Endothelial cell of umbilical vein (primary cell): ENCODE results near the gene ZYX.

Experiments
- CTCF ChIP-seq, 2 donors: IDR thresholded peaks; 1 replicate in 1 of 2; 2 replicates in 1 of 2; pipeline ENCODE4 v1.5.1; 2011; ENCODE audit warnings: low read length in 2 of 2, mild to moderate bottlenecking in 2 of 2, moderate library complexity in 2 of 2, control low read depth in 1 of 2, inconsistent platforms in 1 of 2, low read depth in 1 of 2; ENCODE audit not compliant: insufficient read depth in 1 of 2; ENCODE audit errors: extremely low read depth in 1 of 2
- EZH2 ChIP-seq: IDR thresholded peaks from 2 replicates; pipeline ENCODE4 v1.6.1; 2012; ENCODE audit warnings: borderline replicate concordance, low read depth, mild to moderate bottlenecking, moderate library complexity, low read length, inconsistent platforms; ENCODE audit not compliant: severe bottlenecking
- FOS ChIP-seq: IDR thresholded peaks from 2 replicates; pipeline ENCODE4 v1.6.1; 2011; ENCODE audit warnings: mild to moderate bottlenecking, low read length, moderate library complexity, borderline replicate concordance; ENCODE audit not compliant: insufficient read depth
- GATA2 ChIP-seq: IDR thresholded peaks from 2 replicates; pipeline ENCODE4 v1.7.0; 2011; ENCODE audit warnings: low read depth, mild to moderate bottlenecking, moderate library complexity, mixed read lengths, low read length; ENCODE audit not compliant: insufficient read length, insufficient read depth
- JUN ChIP-seq: IDR thresholded peaks from 2 replicates; pipeline ENCODE4 v1.6.1; 2011; ENCODE audit warnings: borderline replicate concordance, low read depth; ENCODE audit not compliant: insufficient read length, insufficient read depth
- MAX ChIP-seq: IDR thresholded peaks from 2 replicates; pipeline ENCODE4 v1.6.1; 2011; ENCODE audit not compliant: insufficient read depth, insufficient read length
- MYC ChIP-seq: IDR thresholded peaks from one replicate; pipeline ENCODE4 v1.6.1; 2011; ENCODE audit warnings: mild to moderate bottlenecking, low read depth, low read length
- POLR2A ChIP-seq: IDR thresholded peaks from 2 replicates; pipeline ENCODE4 v1.6.1; 2012; ENCODE audit warnings: low read depth, mild to moderate bottlenecking, control low read depth, low read length
- POLR2AphosphoS5 ChIP-seq: IDR thresholded peaks from 2 replicates; pipeline ENCODE4 v1.6.1; 2012; ENCODE audit warnings: low read depth, mild to moderate bottlenecking, control low read depth, low read length, moderate library complexity; ENCODE audit not compliant: insufficient read depth

GRCh38 chr7:143384148-143384547 is 3.0 kb downstream of the ZYX start:
- TF ChIP-seq POLR2AphosphoS5 (no peak), CTCF (IDR thresholded peaks at IDR 0.05; ENCODE audit: extremely low read depth in 1 of 2, insufficient read depth in 1 of 2, low read depth in 1 of 2, low read length in 2 of 2) (no peak), MYC (no peak), EZH2 (no peak), POLR2A (no peak), FOS (no peak), MAX (no peak), JUN (no peak), GATA2 (no peak)
